Prostate gland (tissue), 2 donors: ENCODE measurements around the gene MCRIP2.

Source experiments
- POLR2A ChIP-seq: fragments of 450-650 bp; IDR thresholded peaks from one replicate; pipeline ENCODE4 v1.6.1; 2016; ENCODE audit warnings: antibody characterized with exemption, mild to moderate bottlenecking
- POLR2AphosphoS5 ChIP-seq: sonication (generic); formaldehyde crosslinking; IDR thresholded peaks from one replicate; pipeline ENCODE4 v1.6.1; 2017; ENCODE audit warnings: antibody characterized with exemption
- TF ChIP-seq, protein P1 (sequence below), 4 experiments: fragments of 200-600 bp in 2 of 4; fragments of 450-650 bp in 2 of 4; sonication (generic) in 2 of 4; IDR thresholded peaks; 1 replicate in 3 of 4; 2 replicates in 1 of 4; pipeline ENCODE4 v1.5.1; 2016 to 2019; ENCODE audit warnings: antibody characterized with exemption in 4 of 4, mild to moderate bottlenecking in 2 of 4, moderate library complexity in 2 of 4

DNA sequence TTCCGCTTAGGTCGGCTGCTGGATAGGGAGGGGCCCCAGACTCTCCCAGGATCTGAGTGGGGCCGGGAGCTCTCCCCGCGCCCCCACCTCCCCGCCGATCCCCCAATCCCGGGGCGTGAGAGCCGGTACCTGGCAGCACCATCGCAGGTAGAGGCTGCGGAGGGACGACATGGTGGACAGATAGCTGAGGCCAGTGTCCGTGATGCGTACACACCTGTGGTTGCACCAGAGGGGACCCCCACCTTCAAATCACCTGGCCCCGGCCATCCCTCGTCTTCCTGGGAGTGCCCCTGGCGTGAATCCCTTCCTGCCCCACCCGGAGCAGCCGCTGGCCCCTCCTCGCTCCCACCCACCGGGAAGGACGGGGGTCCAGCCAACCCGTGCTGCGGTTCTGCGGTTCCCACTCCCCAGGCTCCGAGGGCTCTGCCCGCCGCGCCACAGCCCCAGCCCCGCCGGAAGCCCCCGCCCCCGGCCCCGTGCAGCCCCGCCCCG, 53.3 kb downstream of the MCRIP2 start:
- TF ChIP-seq, protein P1, sequence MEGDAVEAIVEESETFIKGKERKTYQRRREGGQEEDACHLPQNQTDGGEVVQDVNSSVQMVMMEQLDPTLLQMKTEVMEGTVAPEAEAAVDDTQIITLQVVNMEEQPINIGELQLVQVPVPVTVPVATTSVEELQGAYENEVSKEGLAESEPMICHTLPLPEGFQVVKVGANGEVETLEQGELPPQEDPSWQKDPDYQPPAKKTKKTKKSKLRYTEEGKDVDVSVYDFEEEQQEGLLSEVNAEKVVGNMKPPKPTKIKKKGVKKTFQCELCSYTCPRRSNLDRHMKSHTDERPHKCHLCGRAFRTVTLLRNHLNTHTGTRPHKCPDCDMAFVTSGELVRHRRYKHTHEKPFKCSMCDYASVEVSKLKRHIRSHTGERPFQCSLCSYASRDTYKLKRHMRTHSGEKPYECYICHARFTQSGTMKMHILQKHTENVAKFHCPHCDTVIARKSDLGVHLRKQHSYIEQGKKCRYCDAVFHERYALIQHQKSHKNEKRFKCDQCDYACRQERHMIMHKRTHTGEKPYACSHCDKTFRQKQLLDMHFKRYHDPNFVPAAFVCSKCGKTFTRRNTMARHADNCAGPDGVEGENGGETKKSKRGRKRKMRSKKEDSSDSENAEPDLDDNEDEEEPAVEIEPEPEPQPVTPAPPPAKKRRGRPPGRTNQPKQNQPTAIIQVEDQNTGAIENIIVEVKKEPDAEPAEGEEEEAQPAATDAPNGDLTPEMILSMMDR (IDR thresholded peaks at IDR 0.05), result no peak
- TF ChIP-seq POLR2AphosphoS5, result no peak
- TF ChIP-seq POLR2A, result no peak
